Right lobe of liver (tissue), 4 donors: ENCODE measurements around the gene SIMC1.

ENCODE experiments used
- CTCF ChIP-seq, 4 donors: fragments of 200-600 bp in 3 of 4; fragments of 450-650 bp in 1 of 4; IDR thresholded peaks; one replicate each; pipeline versions ENCODE4 v1.5.1 to v1.8.0; 2016 to 2022; ENCODE audit warnings: antibody characterized with exemption in 4 of 4, mild to moderate bottlenecking in 2 of 4
- POLR2A ChIP-seq: fragments of 450-650 bp; IDR thresholded peaks from one replicate; pipeline ENCODE4 v1.6.1; 2017; ENCODE audit warnings: antibody characterized with exemption, mild to moderate bottlenecking
- donor health status: DM: no; HTN: no; CAD: no.
- donor health status: DM: no; HTN: no; CAD: no.
- donor health status: DM: no; HTN: yes; CAD: no.

- no peak for TF ChIP-seq POLR2A
- no peak for TF ChIP-seq CTCF (IDR thresholded peaks at IDR 0.05)
Observed at GRCh38 chr5:176394096-176394495, 155.9 kb downstream of the SIMC1 start.
